ENCODE data around the gene KRTAP12-4.

KRTAP12-4 gene

GRCh38 chr21:44658541-44658910, 4.1 kb upstream of the KRTAP12-4 start:
- no peak for TF ChIP-seq SPI1 (IDR thresholded peaks at IDR 0.05; ENCODE audit: borderline replicate concordance, low read depth)
- no peak for TF ChIP-seq REST (IDR thresholded peaks at IDR 0.05; ENCODE audit: insufficient replicate concordance, low read depth)
- TF ChIP-seq GABPA (IDR thresholded peaks at IDR 0.05; ENCODE audit: low read depth), result no peak
- no peak for TF ChIP-seq CTCF (IDR thresholded peaks at IDR 0.05; ENCODE audit: insufficient read depth, low read length)
- no peak for TF ChIP-seq POLR2AphosphoS5 (IDR thresholded peaks at IDR 0.05; ENCODE audit: low read depth)
- no peak for DNase-seq (ENCODE audit: low read depth in 1 of 2, low spot score in 1 of 2)
- Histone ChIP-seq H3K27me3 (ENCODE audit: insufficient read depth, poor library complexity, severe bottlenecking) (no peaks in the 10 kb centered on the region), H3K27ac (replicated peaks) (no peak overlapping the region), H3K4me3 (replicated peaks; ENCODE audit: insufficient read depth, low read length) (no peak overlapping the region)

- no peak for DNase-seq (ENCODE audit: low read depth in 1 of 2, low spot score in 1 of 2)
- H3K27ac ChIP-seq (replicated peaks), result no peak within 1 kb of the TSS
- no peak within 1 kb of the TSS for H3K4me3 ChIP-seq (replicated peaks; ENCODE audit: insufficient read depth, low read length)
- TF ChIP-seq POLR2AphosphoS5 (IDR thresholded peaks at IDR 0.05; ENCODE audit: low read depth) (no peak), CTCF (IDR thresholded peaks at IDR 0.05; ENCODE audit: insufficient read depth, low read length) (no peak), SPI1 (IDR thresholded peaks at IDR 0.05; ENCODE audit: borderline replicate concordance, low read depth) (no peak), REST (IDR thresholded peaks at IDR 0.05; ENCODE audit: insufficient replicate concordance, low read depth) (no peak), GABPA (IDR thresholded peaks at IDR 0.05; ENCODE audit: low read depth) (no peak)
- no peaks in the 10 kb centered on the region for H3K27me3 ChIP-seq (ENCODE audit: insufficient read depth, poor library complexity, severe bottlenecking)
These were observed 3.4 kb upstream of the KRTAP12-4 start, which contains the start of gene KRTAP12-3 for GRCh38 chr21:44657635-44658540. KRTAP12-3 (plus strand) TSS chr21:44657932; CDS start chr21:44657980, 48 bp downstream.

- DNase-seq (ENCODE audit: low read depth in 1 of 2, low spot score in 1 of 2), result no peak
- Histone ChIP-seq H3K27ac (replicated peaks) (no peak overlapping the region), H3K4me3 (replicated peaks; ENCODE audit: insufficient read depth, low read length) (no peak overlapping the region), H3K27me3 (ENCODE audit: insufficient read depth, poor library complexity, severe bottlenecking) (no peaks in the 10 kb centered on the region)
- no peak for TF ChIP-seq GABPA (IDR thresholded peaks at IDR 0.05; ENCODE audit: low read depth)
- TF ChIP-seq CTCF (IDR thresholded peaks at IDR 0.05; ENCODE audit: insufficient read depth, low read length), result no peak
- TF ChIP-seq POLR2AphosphoS5 (IDR thresholded peaks at IDR 0.05; ENCODE audit: low read depth), result no peak
- no peak for TF ChIP-seq REST (IDR thresholded peaks at IDR 0.05; ENCODE audit: insufficient replicate concordance, low read depth)
- no peak for TF ChIP-seq SPI1 (IDR thresholded peaks at IDR 0.05; ENCODE audit: borderline replicate concordance, low read depth)
These were observed 2.4 kb upstream of the KRTAP12-4 start for GRCh38 chr21:44656868-44657267.

Data from HL-60 (cell line).